GM21526 (cell line): ENCODE data around the gene NAA50.
A peak's percentile ranks its signal among the peaks of the same experiment; 100 is the strongest.

Experiments used
- ATAC-seq: cut with Tn5 transposase; IDR thresholded peaks from one replicate; pipeline ENCODE4 v1.9.1; 2021; ENCODE audit warnings: moderate library complexity; ENCODE audit not compliant: unreplicated experiment, low FRiP score

Gene NAA50

GRCh38 chr3:113743006-113743630 lies 2.9 kb downstream of the NAA50 start:
- ATAC-seq = no peak

GRCh38 chr3:113741620-113742019 lies 4.4 kb downstream of the NAA50 start:
- no peak for ATAC-seq

GRCh38 chr3:113741086-113741485 lies 5.0 kb downstream of the NAA50 start:
- no peak for ATAC-seq

GRCh38 chr3:113736548-113737089 lies 9.4 kb downstream of the NAA50 start:
- no peak for ATAC-seq

- no peak for ATAC-seq
These were observed 14.4 kb downstream of the NAA50 start for GRCh38 chr3:113731694-113732093.

- no peak for ATAC-seq
These were observed 15.5 kb downstream of the NAA50 start for GRCh38 chr3:113730550-113730949.

- ATAC-seq = no peak
These were observed 17.4 kb downstream of the NAA50 start for GRCh38 chr3:113728661-113729060.

GRCh38 chr3:113721636-113722035 lies 24.4 kb downstream of the NAA50 start:
- no peak for ATAC-seq

- ATAC-seq = no peak
These were observed 26.3 kb downstream of the NAA50 start for GRCh38 chr3:113719758-113720157.

GRCh38 chr3:113719294-113719693 lies 26.8 kb downstream of the NAA50 start:
- ATAC-seq = no peak

- ATAC-seq = no peak
These were observed 28.2 kb downstream of the NAA50 start for GRCh38 chr3:113717818-113718217.

- no peak for ATAC-seq
These were observed 28.7 kb downstream of the NAA50 start for GRCh38 chr3:113717308-113717707.

- no peak for ATAC-seq
These were observed 31.3 kb downstream of the NAA50 start for GRCh38 chr3:113714702-113715101.

- no peak for ATAC-seq
These were observed 33.9 kb downstream of the NAA50 start for GRCh38 chr3:113712129-113712528.

GRCh38 chr3:113707835-113708234 lies 38.2 kb downstream of the NAA50 start:
- no peak for ATAC-seq

- no peak for ATAC-seq
These were observed 47.1 kb downstream of the NAA50 start for GRCh38 chr3:113698956-113699355.

- no peak for ATAC-seq
These were observed 47.8 kb downstream of the NAA50 start for GRCh38 chr3:113698213-113698742.

- ATAC-seq = no peak
These were observed 48.5 kb downstream of the NAA50 start for GRCh38 chr3:113697500-113698090.

- ATAC-seq = peak; percentile 93
These were observed 49.2 kb downstream of the NAA50 start for GRCh38 chr3:113696658-113697499.

- peak; percentile 55 for ATAC-seq
These were observed 50.0 kb downstream of the NAA50 start, which contains the start of gene USF3 for GRCh38 chr3:113695786-113696645. USF3 (minus strand) TSS chr3:113696642; CDS start chr3:113674878, 21,764 bp downstream.
